NCI-H187 treated with DMSO at 0.1 percent for 48 hours (cell line): ENCODE measurements around the gene PTPN14.
"Not testable (repeated sequence)": the region's sequence is repeated elsewhere in the genome, so short reads cannot be mapped to it uniquely, and the experiment has no call there.

Experiments
- DNase-seq: peaks from one replicate; lab custom pipeline; 2025; lab: John Stamatoyannopoulos, UW

Gene PTPN14

GRCh38 chr1:214400131-214400530 is 151.3 kb downstream of the PTPN14 start:
- no peak for DNase-seq

DNA sequence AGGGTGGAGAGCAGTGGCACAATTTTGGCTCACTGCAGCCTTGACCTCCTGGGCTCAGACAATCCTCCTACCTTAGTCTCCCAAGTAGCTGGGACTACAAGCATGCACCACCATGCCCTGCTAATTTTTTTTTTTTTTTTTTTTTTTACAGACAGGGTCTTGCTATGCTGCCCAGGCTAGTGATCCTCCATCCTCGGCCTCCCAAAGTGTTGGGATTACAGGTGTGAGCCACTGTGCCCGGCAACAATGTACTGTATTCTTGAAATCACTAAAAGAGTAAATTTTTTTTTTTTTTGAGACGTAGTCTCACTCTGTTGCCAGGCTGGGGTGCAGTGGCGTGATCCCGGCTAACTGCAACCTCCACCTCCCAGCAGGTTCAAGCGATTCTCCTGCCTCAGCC is 152.9 kb downstream of the PTPN14 start:
- no peak for DNase-seq

GRCh38 chr1:214397497-214397896 is 153.9 kb downstream of the PTPN14 start:
- no peak for DNase-seq

DNA sequence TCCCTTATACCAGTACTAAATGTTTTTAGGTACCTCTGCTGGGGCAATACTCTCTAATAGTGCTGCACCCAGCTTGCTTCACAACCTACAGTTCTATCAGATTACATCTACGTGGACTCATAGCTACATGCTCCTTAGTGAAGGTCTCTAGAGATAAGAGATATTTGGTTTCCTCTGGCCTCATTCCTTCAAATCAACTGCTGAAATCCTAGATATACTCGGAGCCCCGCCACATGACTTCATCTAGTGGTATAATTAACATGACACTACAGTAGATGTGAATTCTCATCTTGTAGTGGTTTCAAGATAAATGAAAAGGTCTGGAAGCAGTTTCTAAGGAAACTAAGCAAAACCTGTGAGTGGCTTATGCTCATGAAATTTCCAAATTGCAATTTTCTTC is 155.1 kb downstream of the PTPN14 start:
- DNase-seq, result no peak

DNA sequence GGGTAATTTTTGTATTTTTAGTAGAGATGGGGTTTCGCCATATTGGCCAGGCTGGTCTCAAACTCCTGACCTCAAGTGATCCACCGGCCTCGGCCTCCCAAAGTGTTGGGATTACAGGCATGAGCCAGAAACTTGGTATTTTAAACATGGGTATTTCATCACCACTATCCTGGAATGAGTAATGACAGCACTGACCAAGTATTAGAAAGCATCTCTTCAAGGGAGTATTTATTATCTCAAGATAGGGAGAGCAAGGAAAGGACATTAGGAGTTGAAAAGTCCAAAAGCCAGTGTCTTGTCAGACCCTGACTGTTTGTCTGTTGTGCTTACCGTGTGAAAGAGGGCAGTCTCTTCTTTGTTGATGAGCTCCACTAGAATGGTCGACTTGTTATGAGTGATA is 156.8 kb downstream of the PTPN14 start:
- DNase-seq, result not testable (repeated sequence)

DNA sequence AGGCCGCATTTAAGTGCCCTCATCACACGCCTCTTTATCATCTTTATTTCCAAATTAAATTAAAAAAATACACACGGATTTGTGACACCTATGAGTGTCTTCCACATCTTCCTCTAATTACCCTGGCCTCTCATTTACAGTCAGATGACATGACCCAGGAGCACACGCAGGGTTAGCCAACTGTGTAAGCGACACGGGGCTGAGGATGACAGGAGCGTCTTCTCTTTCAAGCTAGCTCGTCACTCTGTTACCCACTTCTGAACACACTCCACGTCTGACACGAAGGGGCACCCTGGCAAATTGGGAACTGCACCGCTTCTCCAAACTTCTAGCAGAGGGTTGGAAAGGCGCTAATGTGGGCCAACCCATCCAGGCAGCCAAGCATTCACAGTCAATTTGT is 158.3 kb downstream of the PTPN14 start:
- no peak for DNase-seq

- no peak for DNase-seq
Observed at GRCh38 chr1:214391873-214392645, 159.3 kb downstream of the PTPN14 start.

DNA sequence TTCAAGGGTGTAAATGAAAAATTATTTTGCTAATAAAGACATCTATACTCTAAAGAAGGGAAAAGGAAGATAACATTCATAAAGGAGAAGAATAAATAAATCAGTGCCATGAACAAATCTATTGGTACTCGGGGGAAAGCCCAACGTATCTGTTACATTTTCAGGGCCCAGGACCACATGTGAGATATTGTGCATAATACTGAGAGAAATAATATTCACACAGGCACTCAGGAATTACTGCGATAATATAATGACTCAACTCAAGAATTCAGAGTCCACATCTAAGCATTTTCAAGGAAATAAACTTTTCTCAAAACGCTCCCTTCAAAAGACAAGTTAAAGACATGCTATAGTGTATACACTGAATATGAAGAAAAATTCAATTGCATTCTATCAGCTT is 161.7 kb downstream of the PTPN14 start:
- DNase-seq, result no peak

GRCh38 chr1:214386747-214387146 is 164.7 kb downstream of the PTPN14 start:
- no peak for DNase-seq

DNA sequence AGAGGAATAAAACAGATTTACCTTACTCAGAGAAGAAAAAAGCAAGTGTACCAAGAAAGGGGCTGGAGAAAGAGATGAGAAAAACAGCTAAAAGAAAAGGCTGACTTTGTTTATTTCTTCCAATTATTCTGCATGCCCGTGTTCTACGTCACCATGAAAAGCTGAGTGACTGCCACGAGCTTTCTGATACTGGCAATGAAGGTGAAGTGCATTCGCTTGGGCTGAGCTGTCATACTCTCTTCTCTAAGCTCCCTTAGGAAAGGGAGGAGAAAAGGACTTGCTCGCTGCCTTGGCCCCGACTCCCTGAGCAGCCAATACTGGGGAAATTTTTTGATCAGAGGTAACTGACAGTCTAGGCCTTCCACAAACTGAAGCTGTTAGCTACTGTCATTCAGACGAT is 165.1 kb downstream of the PTPN14 start:
- DNase-seq, result no peak

GRCh38 chr1:214385428-214385827 is 166.0 kb downstream of the PTPN14 start:
- DNase-seq, result no peak

DNA sequence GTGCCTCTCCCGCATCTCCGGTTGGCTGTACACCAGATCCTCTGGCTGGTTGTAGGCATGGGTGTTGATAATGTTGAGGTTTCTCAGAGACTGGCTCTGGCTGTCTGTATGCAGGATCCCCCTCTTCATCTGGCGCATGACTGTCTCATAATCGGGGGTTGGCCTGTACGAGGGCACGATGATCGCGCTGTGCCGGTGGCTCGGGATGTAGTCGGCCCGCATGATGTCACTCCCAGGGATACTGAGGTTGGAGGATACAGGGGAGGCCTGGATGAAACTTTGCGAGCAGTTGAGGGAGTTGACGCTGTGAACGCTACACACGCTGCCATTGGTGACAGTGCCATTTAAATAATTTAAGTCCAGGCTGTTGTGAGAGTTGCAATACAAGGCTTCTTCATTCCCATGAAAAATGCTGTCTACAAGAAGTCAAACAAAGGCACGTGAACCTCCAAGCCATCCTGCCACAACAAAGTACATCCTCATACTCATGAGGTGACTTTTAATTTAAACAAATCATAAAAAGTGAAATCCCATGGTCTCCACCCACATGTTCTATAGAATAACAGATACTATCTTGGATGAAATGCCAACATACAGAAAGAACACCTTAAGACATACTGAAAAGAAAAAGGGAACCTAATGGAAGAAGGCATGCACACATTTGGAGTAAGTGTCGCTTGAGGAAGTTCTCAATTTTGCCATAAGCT is 166.9 kb downstream of the PTPN14 start:
- no peak for DNase-seq

DNA sequence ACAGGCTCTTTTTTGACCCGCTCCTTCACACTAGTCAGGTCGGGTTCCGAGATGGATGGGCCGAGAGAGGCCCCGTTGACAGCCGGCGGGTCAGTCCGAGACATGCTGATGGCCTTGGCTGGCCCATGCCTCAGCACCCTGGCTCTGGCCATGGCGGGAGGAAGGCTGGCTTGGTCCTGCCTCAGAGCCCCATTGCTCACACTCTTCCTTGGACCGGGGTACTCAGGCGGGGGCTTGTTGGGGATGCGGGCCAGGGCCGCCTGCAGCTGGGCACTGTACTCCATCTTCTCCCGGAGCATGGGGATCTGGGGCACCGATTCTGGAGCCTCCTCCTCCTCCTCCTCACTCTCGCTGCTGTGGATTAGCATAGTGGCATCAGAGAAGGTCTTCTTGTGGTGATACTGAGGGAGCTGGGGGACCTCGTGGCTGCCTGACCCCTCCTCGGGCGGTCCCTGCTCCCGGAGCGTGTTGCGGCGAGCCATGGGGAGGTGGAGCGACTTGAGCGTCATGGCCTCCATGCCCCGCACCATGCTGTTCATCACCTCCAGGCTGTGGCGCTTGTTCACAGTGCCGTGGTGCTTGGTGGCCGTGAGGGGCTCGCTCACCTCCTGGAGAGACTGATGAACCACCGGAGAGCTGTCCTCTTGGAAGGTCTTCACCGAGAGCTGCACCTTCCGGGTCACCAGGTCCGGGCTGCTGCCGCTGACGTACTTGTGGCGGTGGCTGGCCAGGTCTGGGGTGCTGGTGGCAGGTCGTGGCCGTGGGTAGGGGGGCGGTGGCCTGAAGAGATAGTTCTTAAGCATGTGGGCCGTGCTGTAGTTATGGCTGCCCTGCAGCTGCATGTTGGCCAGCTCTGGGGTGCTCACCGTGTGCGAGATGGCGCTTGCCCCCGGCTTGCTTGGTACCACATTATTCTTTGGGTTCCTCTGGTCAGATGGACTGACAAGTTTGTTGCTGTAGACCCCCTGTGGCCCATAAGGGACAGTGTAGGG is 167.7 kb downstream of the PTPN14 start:
- no peak for DNase-seq

- DNase-seq, result no peak
Observed at GRCh38 chr1:214380986-214381695, 170.3 kb downstream of the PTPN14 start.

DNA sequence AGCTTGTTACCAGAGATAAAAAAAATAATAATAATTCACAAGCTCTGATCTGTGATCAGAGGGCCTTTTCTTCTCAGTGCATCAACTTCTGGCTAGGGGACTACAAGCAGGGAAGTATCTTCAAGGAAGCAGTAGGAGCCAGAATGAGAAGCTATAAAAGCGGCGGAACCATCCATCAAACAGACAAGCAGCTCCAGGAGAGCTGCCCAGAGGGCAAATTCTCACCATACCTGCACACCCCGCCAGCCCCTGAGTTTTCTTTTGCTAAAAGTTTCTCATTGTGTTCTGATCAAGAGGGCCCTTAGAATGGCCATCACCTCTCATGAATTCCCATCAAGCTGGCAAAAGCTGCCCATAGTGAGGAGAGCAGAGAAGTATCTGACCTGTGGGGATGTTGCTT is 171.0 kb downstream of the PTPN14 start:
- no peak for DNase-seq

DNA sequence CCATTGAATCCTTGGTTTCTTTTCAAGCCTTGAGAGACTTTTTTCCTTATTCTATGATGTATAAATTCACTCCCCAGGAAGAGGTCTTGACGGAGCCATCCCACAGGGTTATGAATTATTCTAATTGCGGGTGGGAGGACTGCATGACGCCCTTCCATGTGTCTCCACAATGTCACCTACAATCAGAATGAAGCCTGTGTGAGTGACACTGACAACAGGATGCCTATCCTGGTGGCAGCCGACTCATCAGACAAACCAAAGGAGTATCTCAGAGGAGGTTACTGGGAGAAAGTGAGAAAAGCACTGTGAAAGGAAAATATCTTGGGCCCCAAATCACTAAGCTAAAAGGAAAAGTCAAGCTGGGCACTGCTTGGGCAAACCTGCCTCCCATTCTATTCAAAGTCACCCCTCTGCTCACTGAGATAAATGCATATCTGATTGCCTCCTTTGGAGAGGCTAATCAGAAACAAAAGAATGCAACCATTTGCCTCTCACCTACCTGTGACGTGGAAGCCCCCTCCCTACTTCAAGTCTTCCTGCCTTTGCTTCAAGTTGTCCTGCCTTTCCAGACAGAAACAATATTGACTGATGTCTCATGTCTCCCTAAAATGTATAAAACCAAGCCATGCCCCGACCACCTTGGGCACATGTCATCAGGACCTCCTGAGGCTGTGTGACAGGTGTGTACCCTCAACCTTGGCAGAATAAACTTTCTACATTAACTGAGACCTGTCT is 172.0 kb downstream of the PTPN14 start:
- no peak for DNase-seq

DNA sequence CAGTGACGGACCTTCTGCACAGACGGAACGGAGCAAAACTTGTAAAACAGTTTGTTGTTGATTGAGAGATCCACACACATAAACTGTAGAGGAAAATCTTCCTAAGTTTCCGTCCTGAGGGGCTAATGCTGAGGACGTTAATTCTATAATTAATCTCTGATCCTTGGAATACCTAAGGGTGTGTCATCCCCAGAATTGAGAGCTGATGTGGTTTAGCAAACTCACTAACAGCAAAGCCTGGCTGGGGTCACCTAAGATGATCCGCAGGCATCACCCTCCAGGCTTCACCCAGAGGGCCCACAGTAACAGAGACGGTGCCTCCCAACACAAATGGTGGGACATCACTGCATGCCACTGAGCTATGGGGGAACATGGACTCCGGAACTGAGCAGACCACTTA is 172.9 kb downstream of the PTPN14 start:
- DNase-seq, result no peak

DNA sequence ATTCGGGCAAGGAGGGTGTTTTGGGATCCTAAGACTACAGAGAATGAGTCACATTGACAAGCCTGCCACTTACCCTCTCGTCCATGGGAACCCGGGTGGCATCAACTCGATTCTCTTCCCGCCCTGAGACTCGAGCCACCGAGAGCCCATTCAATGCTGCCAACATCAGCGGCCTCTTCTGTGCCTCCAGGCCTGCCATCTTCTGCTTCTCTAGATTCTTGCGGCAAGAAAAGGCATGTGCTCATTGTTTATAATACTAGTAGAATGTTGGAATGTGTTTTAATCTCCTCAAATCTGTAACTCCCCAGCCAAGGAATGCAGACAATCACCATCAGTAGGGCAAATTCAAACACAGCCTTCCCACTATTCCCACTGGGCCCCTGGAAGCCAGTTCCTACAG is 173.5 kb downstream of the PTPN14 start:
- DNase-seq, result no peak

GRCh38 chr1:214377485-214377884 is 173.9 kb downstream of the PTPN14 start:
- DNase-seq, result no peak

- DNase-seq, result no peak
Observed at GRCh38 chr1:214372092-214372491, 179.3 kb downstream of the PTPN14 start.

DNA sequence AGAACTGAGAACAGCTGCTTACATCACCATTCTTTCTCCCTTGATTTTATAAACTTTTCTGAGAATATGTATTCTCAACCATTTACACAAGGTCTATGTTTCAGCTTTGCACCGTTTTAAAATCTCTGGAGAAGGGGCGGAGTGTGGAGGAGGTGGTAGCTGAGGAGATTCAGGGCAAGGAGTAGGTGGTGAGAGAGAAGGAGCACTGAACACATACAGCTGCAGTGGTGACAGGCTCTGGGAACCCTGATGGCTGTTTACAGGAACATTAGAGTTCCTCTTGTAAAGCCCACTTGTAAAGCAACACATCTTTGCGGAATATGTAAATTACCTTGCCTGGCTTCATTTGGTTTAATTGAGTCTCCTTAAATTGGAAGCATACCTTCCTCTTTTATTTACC is 180.8 kb downstream of the PTPN14 start:
- no peak for DNase-seq
